ENCODE measurements around the gene LRP1B.

LRP1B gene

DNA sequence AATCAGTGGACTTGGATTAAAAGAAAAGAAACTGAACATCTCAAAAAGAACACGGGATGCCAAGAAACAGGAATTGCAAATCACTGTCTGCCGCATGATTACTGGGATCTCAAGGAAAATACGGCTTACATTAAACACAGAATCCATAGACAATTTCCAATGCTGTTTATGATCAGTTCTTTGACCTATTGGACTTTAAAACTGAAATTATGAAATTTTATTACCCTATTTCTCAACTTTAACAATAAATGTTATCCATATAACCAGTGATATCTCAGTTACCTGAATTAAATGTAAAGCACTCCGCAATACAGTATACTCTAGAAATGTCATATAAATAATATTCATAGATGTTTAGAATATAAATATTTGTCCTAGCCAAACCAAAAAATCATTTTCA, 1793.8 kb downstream of the LRP1B start:
- Histone ChIP-seq H3K27ac (no peak overlapping the region), H3K4me3 (no peak overlapping the region)
- TF ChIP-seq, protein P1, sequence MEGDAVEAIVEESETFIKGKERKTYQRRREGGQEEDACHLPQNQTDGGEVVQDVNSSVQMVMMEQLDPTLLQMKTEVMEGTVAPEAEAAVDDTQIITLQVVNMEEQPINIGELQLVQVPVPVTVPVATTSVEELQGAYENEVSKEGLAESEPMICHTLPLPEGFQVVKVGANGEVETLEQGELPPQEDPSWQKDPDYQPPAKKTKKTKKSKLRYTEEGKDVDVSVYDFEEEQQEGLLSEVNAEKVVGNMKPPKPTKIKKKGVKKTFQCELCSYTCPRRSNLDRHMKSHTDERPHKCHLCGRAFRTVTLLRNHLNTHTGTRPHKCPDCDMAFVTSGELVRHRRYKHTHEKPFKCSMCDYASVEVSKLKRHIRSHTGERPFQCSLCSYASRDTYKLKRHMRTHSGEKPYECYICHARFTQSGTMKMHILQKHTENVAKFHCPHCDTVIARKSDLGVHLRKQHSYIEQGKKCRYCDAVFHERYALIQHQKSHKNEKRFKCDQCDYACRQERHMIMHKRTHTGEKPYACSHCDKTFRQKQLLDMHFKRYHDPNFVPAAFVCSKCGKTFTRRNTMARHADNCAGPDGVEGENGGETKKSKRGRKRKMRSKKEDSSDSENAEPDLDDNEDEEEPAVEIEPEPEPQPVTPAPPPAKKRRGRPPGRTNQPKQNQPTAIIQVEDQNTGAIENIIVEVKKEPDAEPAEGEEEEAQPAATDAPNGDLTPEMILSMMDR (IDR thresholded peaks at IDR 0.05), result no peak
- DNase-seq (ENCODE audit: low spot score), result no peak

DNA sequence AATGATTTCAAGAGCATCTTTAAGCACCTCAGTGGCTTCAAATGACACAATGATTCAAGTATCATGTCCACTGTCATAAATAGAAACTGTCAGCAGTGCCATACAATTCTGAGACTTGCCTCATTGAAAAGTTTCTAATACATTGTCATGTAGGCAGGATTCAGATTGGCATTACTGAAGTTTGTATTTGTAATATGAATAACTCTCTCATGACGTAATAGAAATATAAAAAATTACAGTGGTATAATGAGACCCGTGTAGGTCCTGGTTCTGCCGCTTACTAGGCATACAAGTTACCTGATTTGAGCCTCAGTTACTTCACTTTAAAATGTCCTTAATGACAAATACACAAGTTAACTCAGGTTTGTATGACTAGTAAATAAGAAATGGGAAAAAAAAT, 1814.5 kb downstream of the LRP1B start:
- no peak for DNase-seq (ENCODE audit: low spot score)
- no peak overlapping the region for H3K27ac ChIP-seq
- no peak overlapping the region for H3K4me3 ChIP-seq
- TF ChIP-seq, protein P1 (IDR thresholded peaks at IDR 0.05), result no peak

DNA sequence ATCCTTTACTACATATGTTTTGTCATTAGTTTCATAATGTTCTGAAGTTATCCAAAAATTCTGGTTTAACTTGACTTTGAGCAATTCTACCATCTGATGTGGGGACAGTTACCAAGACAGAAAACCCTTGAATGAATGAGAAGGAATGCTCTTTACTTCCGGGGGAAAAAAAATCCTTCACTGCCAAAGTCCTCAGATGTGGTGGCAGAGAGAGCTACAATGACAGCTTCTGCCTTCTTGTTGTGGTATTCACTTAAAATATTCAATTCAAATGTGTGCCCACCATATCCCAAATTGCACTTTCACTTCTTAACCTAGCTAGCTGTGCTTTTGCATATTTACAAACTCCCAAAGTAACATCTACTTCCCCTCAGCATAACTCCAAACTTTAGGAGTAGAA, 1818.9 kb downstream of the LRP1B start:
- Histone ChIP-seq H3K4me3 (no peak overlapping the region), H3K27ac (no peak overlapping the region)
- TF ChIP-seq, protein P1 (IDR thresholded peaks at IDR 0.05), result no peak
- DNase-seq (ENCODE audit: low spot score), result no peak

DNA sequence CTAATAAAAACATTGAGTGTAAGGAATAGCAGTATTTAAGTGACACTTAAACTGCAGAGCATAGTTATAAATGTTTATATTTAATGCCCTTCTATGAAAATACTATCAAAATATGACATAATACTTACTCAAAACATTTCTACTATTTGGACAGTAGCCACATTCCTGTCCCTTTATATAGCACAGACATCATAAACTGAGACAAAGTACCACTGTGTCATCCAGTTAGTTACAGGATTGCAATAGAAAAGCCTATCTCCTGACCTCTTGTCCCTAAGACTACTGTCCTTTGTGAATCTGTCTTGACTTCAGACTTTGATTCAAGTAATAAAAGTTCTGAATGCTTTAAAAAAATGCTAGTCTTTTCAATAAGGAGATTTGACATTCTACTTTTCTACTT, 1822.1 kb downstream of the LRP1B start:
- TF ChIP-seq, protein P1 (IDR thresholded peaks at IDR 0.05), result no peak
- Histone ChIP-seq H3K4me3 (no peak overlapping the region), H3K27ac (no peak overlapping the region)
- no peak for DNase-seq (ENCODE audit: low spot score)

- no peak overlapping the region for H3K4me3 ChIP-seq
- DNase-seq (ENCODE audit: low spot score), result no peak
- no peak overlapping the region for H3K27ac ChIP-seq
- TF ChIP-seq, protein P1 (IDR thresholded peaks at IDR 0.05), result no peak
Measured at GRCh38 chr2:140307532-140307931, 1823.3 kb downstream of the LRP1B start.

GRCh38 chr2:140295767-140296166, 1835.0 kb downstream of the LRP1B start:
- no peak overlapping the region for H3K4me3 ChIP-seq
- no peak for DNase-seq (ENCODE audit: low spot score)
- H3K27ac ChIP-seq, result no peak overlapping the region
- TF ChIP-seq, protein P1 (IDR thresholded peaks at IDR 0.05), result no peak

GRCh38 chr2:140288726-140289125, 1842.1 kb downstream of the LRP1B start:
- Histone ChIP-seq H3K4me3 (no peak overlapping the region), H3K27ac (no peak overlapping the region)
- TF ChIP-seq, protein P1 (IDR thresholded peaks at IDR 0.05), result no peak
- DNase-seq (ENCODE audit: low spot score), result no peak

Measured in coronary artery (tissue), 2 donors.